ENCODE data around the gene THSD4.

- TF ChIP-seq REST (IDR thresholded peaks at IDR 0.05; ENCODE audit: insufficient read depth in 1 of 2, low read depth in 2 of 2, low read length in 1 of 2) (no peak), CTCF (IDR thresholded peaks at IDR 0.05) (peak; percentile 84)
Measured at GRCh38 chr15:71743861-71744382, 628.7 kb downstream of the THSD4 start.
